ENCODE results near the gene OR5AU1.

DNA sequence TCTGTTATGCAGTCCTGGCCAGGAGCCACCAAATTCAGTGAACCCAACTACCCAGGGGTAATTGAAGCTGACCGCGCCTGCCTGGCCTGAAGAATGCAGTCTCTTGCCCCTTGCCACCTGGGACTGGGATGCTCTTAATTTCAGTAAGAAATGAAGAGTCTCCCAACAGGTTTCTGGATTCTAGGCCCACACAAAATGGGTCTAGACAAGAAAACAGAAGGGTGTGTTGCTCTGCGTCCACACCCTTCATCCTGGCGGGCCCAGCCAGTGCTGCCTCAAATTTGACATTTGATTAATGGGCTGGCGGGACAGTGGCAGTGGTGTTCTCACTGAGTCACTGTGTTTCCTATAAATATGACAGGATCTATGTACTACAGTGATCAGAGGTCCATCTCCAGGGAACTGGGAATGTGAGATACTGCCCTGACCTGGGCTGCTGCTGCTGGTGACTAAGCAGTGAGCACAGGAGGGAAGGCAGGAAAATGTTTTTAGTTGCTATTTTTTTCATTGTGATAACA is 48.5 kb downstream of the OR5AU1 start:
- TF ChIP-seq, protein P1, sequence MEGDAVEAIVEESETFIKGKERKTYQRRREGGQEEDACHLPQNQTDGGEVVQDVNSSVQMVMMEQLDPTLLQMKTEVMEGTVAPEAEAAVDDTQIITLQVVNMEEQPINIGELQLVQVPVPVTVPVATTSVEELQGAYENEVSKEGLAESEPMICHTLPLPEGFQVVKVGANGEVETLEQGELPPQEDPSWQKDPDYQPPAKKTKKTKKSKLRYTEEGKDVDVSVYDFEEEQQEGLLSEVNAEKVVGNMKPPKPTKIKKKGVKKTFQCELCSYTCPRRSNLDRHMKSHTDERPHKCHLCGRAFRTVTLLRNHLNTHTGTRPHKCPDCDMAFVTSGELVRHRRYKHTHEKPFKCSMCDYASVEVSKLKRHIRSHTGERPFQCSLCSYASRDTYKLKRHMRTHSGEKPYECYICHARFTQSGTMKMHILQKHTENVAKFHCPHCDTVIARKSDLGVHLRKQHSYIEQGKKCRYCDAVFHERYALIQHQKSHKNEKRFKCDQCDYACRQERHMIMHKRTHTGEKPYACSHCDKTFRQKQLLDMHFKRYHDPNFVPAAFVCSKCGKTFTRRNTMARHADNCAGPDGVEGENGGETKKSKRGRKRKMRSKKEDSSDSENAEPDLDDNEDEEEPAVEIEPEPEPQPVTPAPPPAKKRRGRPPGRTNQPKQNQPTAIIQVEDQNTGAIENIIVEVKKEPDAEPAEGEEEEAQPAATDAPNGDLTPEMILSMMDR (conservative IDR thresholded peaks at IDR 0.05), result no peak
- no peak for TF ChIP-seq EZH2 (IDR thresholded peaks at IDR 0.05; ENCODE audit: low read depth)
